ENCODE data around the gene AR.

GRCh38 chrX:67721321-67721720 is 177.5 kb downstream of the AR start:
- TF ChIP-seq, protein P1, sequence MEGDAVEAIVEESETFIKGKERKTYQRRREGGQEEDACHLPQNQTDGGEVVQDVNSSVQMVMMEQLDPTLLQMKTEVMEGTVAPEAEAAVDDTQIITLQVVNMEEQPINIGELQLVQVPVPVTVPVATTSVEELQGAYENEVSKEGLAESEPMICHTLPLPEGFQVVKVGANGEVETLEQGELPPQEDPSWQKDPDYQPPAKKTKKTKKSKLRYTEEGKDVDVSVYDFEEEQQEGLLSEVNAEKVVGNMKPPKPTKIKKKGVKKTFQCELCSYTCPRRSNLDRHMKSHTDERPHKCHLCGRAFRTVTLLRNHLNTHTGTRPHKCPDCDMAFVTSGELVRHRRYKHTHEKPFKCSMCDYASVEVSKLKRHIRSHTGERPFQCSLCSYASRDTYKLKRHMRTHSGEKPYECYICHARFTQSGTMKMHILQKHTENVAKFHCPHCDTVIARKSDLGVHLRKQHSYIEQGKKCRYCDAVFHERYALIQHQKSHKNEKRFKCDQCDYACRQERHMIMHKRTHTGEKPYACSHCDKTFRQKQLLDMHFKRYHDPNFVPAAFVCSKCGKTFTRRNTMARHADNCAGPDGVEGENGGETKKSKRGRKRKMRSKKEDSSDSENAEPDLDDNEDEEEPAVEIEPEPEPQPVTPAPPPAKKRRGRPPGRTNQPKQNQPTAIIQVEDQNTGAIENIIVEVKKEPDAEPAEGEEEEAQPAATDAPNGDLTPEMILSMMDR (conservative IDR thresholded peaks at IDR 0.05; ENCODE audit: low read depth, low read length), result no peak
- TF ChIP-seq SMC3 (IDR thresholded peaks at IDR 0.05; ENCODE audit: low read depth, low read length) (no peak), POLR2A (IDR thresholded peaks at IDR 0.05; ENCODE audit: low read depth, low read length) (no peak), RAD21 (IDR thresholded peaks at IDR 0.05; ENCODE audit: low read length) (no peak), RFX5 (IDR thresholded peaks at IDR 0.05; ENCODE audit: low read depth, low read length) (no peak), BHLHE40 (IDR thresholded peaks at IDR 0.05; ENCODE audit: low read depth, low read length) (no peak)
- TF ChIP-seq, protein P2, sequence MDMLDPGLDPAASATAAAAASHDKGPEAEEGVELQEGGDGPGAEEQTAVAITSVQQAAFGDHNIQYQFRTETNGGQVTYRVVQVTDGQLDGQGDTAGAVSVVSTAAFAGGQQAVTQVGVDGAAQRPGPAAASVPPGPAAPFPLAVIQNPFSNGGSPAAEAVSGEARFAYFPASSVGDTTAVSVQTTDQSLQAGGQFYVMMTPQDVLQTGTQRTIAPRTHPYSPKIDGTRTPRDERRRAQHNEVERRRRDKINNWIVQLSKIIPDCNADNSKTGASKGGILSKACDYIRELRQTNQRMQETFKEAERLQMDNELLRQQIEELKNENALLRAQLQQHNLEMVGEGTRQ (IDR thresholded peaks at IDR 0.05; ENCODE audit: low read depth, low read length), result no peak

Measured in IMR-90 (cell line).